GM19238 (cell line): ENCODE results near the gene ETHE1.

ENCODE experiments used
- DNase-seq: peaks from one replicate; pipeline ENCODE4 v3.0.0; 2011; ENCODE audit warnings: low spot score; ENCODE audit not compliant: insufficient read length

Gene ETHE1

GRCh38 chr19:43490759-43491158 lies 36.2 kb downstream of the ETHE1 start:
- no peak for DNase-seq

GRCh38 chr19:43489979-43490599 lies 36.9 kb downstream of the ETHE1 start:
- DNase-seq = no peak

- no peak for DNase-seq
These were observed 37.7 kb downstream of the ETHE1 start for GRCh38 chr19:43489310-43489709.

GRCh38 chr19:43488179-43488578 lies 38.8 kb downstream of the ETHE1 start:
- DNase-seq = no peak

GRCh38 chr19:43486412-43486811 lies 40.6 kb downstream of the ETHE1 start:
- no peak for DNase-seq

- DNase-seq = no peak
These were observed 41.0 kb downstream of the ETHE1 start for GRCh38 chr19:43485951-43486350.

GRCh38 chr19:43483281-43483680 lies 43.7 kb downstream of the ETHE1 start:
- no peak for DNase-seq

- no peak for DNase-seq
These were observed 44.8 kb downstream of the ETHE1 start for GRCh38 chr19:43482193-43482592.

GRCh38 chr19:43481701-43482100 lies 45.3 kb downstream of the ETHE1 start:
- DNase-seq = no peak

GRCh38 chr19:43480574-43480973 lies 46.4 kb downstream of the ETHE1 start:
- DNase-seq = no peak

GRCh38 chr19:43479961-43480561 lies 46.9 kb downstream of the ETHE1 start:
- DNase-seq = no peak

- DNase-seq = no peak
These were observed 47.8 kb downstream of the ETHE1 start for GRCh38 chr19:43479226-43479625.

- no peak for DNase-seq
These were observed 48.7 kb downstream of the ETHE1 start for GRCh38 chr19:43478323-43478722.

- DNase-seq = no peak
These were observed 50.4 kb downstream of the ETHE1 start for GRCh38 chr19:43476606-43477005.

- DNase-seq = peak; percentile 77
These were observed 51.9 kb downstream of the ETHE1 start for GRCh38 chr19:43474986-43475705.

- DNase-seq = no peak
These were observed 52.5 kb downstream of the ETHE1 start for GRCh38 chr19:43474487-43474886.

GRCh38 chr19:43471091-43471490 lies 55.9 kb downstream of the ETHE1 start:
- DNase-seq = no peak

GRCh38 chr19:43470288-43470687 lies 56.7 kb downstream of the ETHE1 start:
- no peak for DNase-seq

GRCh38 chr19:43469160-43469480 lies 57.9 kb downstream of the ETHE1 start:
- no peak for DNase-seq

GRCh38 chr19:43468354-43469159 lies 58.4 kb downstream of the ETHE1 start:
- no peak for DNase-seq

- no peak for DNase-seq
These were observed 59.3 kb downstream of the ETHE1 start for GRCh38 chr19:43467730-43468129.

- no peak for DNase-seq
These were observed 59.7 kb downstream of the ETHE1 start for GRCh38 chr19:43467276-43467675.
